Activated CD4-positive, alpha-beta T cell treated with anti-CD3 and anti-CD28 coated beads, Interleukin-2, amount 50 U/mL, for 16 hours (primary cell): ENCODE data around the gene TXNRD3.

Experiments
- DNase-seq: peaks from one replicate; pipeline ENCODE4 v3.0.0-alpha.2; 2020

The TXNRD3 gene

GRCh38 chr3:126654571-126655383 is at the start of gene TXNRD3:
Gene TXNRD3, minus strand, starts transcription at chr3:126655124.
- peak; percentile 59 for DNase-seq

- peak; percentile 97 for DNase-seq
These were observed 48.9 kb upstream of the TXNRD3 start, which contains the start of gene CHCHD6 for GRCh38 chr3:126703512-126704493. Gene CHCHD6, plus strand, starts transcription at chr3:126704240. Its CDS starts 73 bp downstream, at chr3:126704313.

GRCh38 chr3:126699011-126699410 is 44.1 kb upstream of the TXNRD3 start:
- no peak for DNase-seq

GRCh38 chr3:126696701-126697267 is 41.9 kb upstream of the TXNRD3 start:
- no peak for DNase-seq

- no peak for DNase-seq
These were observed 39.0 kb upstream of the TXNRD3 start for GRCh38 chr3:126693921-126694320.

GRCh38 chr3:126692858-126693257 is 37.9 kb upstream of the TXNRD3 start:
- no peak for DNase-seq

GRCh38 chr3:126691765-126692164 is 36.8 kb upstream of the TXNRD3 start:
- no peak for DNase-seq

GRCh38 chr3:126685493-126685892 is 30.6 kb upstream of the TXNRD3 start:
- no peak for DNase-seq

GRCh38 chr3:126685021-126685420 is 30.1 kb upstream of the TXNRD3 start:
- DNase-seq: no peak

GRCh38 chr3:126684218-126684751 is 29.4 kb upstream of the TXNRD3 start:
- no peak for DNase-seq

- no peak for DNase-seq
These were observed 28.1 kb upstream of the TXNRD3 start for GRCh38 chr3:126683069-126683468.

GRCh38 chr3:126682009-126682408 is 27.1 kb upstream of the TXNRD3 start:
- no peak for DNase-seq

GRCh38 chr3:126680667-126681055 is 25.7 kb upstream of the TXNRD3 start:
- no peak for DNase-seq

GRCh38 chr3:126679831-126680666 is 25.1 kb upstream of the TXNRD3 start:
- DNase-seq: no peak

GRCh38 chr3:126679318-126679751 is 24.4 kb upstream of the TXNRD3 start:
- DNase-seq: peak; percentile 78

- DNase-seq: no peak
These were observed 23.9 kb upstream of the TXNRD3 start for GRCh38 chr3:126678693-126679317.

- DNase-seq: no peak
These were observed 23.1 kb upstream of the TXNRD3 start for GRCh38 chr3:126677862-126678503.

- DNase-seq: no peak
These were observed 22.2 kb upstream of the TXNRD3 start for GRCh38 chr3:126676919-126677705.

GRCh38 chr3:126672741-126673140 is 17.8 kb upstream of the TXNRD3 start:
- no peak for DNase-seq

- DNase-seq: no peak
These were observed 17.4 kb upstream of the TXNRD3 start for GRCh38 chr3:126672340-126672739.
